Epithelial cell of esophagus (primary cell): ENCODE results near the gene BHLHA9.
"Not testable (repeated sequence)": the region's sequence is repeated elsewhere in the genome, so short reads cannot be mapped to it uniquely, and the experiment has no call there.

Experiments used
- DNase-seq: peaks from one replicate; pipeline ENCODE4 v3.0.0; 2010; ENCODE audit warnings: low read depth
- H3K4me3 ChIP-seq: 2 replicates; pipeline ENCODE4 v1.5.1; 2011; ENCODE audit warnings: mild to moderate bottlenecking, low read length, control low read depth
- TF ChIP-seq, protein P1 (sequence below): IDR thresholded peaks from 2 replicates; pipeline ENCODE4 v1.5.1; 2011; ENCODE audit warnings: low read depth, mild to moderate bottlenecking, low read length, control low read depth, inconsistent platforms; ENCODE audit not compliant: insufficient read depth; ENCODE audit errors: missing control alignments

Gene BHLHA9

GRCh38 chr17:1232786-1233185 lies 37.5 kb upstream of the BHLHA9 start:
- no peak for DNase-seq
- TF ChIP-seq, protein P1, sequence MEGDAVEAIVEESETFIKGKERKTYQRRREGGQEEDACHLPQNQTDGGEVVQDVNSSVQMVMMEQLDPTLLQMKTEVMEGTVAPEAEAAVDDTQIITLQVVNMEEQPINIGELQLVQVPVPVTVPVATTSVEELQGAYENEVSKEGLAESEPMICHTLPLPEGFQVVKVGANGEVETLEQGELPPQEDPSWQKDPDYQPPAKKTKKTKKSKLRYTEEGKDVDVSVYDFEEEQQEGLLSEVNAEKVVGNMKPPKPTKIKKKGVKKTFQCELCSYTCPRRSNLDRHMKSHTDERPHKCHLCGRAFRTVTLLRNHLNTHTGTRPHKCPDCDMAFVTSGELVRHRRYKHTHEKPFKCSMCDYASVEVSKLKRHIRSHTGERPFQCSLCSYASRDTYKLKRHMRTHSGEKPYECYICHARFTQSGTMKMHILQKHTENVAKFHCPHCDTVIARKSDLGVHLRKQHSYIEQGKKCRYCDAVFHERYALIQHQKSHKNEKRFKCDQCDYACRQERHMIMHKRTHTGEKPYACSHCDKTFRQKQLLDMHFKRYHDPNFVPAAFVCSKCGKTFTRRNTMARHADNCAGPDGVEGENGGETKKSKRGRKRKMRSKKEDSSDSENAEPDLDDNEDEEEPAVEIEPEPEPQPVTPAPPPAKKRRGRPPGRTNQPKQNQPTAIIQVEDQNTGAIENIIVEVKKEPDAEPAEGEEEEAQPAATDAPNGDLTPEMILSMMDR: no peak
- no peak overlapping the region for H3K4me3 ChIP-seq

- TF ChIP-seq, protein P1: no peak
- no peak for DNase-seq
- H3K4me3 ChIP-seq: no peak overlapping the region
Measured at GRCh38 chr17:1234455-1234854, 35.8 kb upstream of the BHLHA9 start.

DNA sequence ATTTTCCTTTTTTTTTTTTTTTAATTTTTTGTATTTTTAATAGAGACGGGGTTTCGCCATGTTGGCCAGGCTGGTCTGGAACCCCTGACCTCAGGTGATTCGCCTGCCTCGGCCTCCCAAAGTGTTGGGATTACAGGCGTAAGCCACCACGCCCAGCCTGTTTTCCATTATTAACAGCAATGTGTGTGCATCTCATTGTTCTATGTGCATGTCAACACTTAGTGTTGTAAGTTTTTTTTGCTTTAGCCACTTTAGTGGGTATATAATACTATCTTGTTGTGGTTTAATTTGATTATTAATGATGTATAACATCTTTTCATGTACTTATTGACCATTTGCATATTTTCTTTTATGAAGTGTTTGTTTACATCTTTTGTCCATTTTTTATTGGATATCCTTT lies 32.8 kb upstream of the BHLHA9 start:
- H3K4me3 ChIP-seq: no peak overlapping the region
- no peak for DNase-seq
- TF ChIP-seq, protein P1: no peak

GRCh38 chr17:1239210-1239609 lies 31.0 kb upstream of the BHLHA9 start:
- TF ChIP-seq, protein P1: no peak
- H3K4me3 ChIP-seq: no peak overlapping the region
- no peak for DNase-seq

GRCh38 chr17:1240426-1240825 lies 29.8 kb upstream of the BHLHA9 start:
- DNase-seq, H3K4me3 ChIP-seq: not testable (repeated sequence)

DNA sequence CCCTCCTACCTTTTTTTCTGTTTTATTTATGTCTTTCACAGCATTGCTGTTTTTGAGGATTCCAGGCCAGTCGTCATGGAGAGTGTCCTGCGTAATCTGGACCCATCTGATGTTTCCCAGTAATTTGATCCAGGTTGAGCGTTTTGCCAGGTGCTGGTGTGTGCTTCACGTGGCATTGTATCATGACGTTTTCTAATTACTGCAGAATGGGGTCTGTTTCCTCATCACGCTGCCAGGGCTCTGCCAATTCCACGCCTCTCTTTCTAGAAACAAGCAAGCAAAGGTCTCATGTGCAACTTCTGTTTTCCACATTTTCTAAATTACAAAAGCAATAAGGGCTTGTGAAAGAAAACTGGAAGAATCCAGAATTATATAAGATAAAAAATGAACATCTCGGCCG lies 28.3 kb upstream of the BHLHA9 start:
- TF ChIP-seq, protein P1: no peak
- DNase-seq: no peak

GRCh38 chr17:1244606-1245012 lies 25.6 kb upstream of the BHLHA9 start:
- no peak for DNase-seq
- TF ChIP-seq, protein P1: no peak
- no peak overlapping the region for H3K4me3 ChIP-seq

More for the DNA sequence above, 28.3 kb upstream of the BHLHA9 start:
- H3K4me3 ChIP-seq: no peak overlapping the region
